Spleen (tissue), 11 donors: ENCODE results near the gene IL1RL1. TPM values are rescaled to one million over a fixed set of nuclear protein-coding genes. Genes with fewer than 3 reads are reported as not detected.

Experiments
- DNase-seq: peaks from one replicate; pipeline ENCODE4 v3.0.0-alpha.2; 2020
- H3K27ac ChIP-seq, 8 donors: fragments of 200-600 bp; sonication (generic) in 7 of 8; 1 replicate in 4 of 8; 2 replicates in 4 of 8; pipeline versions ENCODE4 v1.5.0 to v1.8.0; 2016 to 2021; ENCODE audit warnings: inconsistent platforms in 4 of 8, mild to moderate bottlenecking in 4 of 8, moderate library complexity in 1 of 8
- H3K27me3 ChIP-seq, 7 donors: fragments of 200-600 bp; sonication (generic) in 6 of 7; replicated peaks in 1 of 7; 1 replicate in 4 of 7; 2 replicates in 3 of 7; pipeline versions ENCODE4 v1.5.0 to v1.8.0; 2016 to 2021; ENCODE audit warnings: inconsistent platforms in 3 of 7, mild to moderate bottlenecking in 1 of 7
- H3K36me3 ChIP-seq, 6 donors: fragments of 200-600 bp; sonication (generic) in 5 of 6; 1 replicate in 4 of 6; 2 replicates in 2 of 6; pipeline versions ENCODE4 v1.5.0 to v1.8.0; 2016 to 2021; ENCODE audit warnings: inconsistent platforms in 2 of 6
- H3K4me1 ChIP-seq, 6 donors: fragments of 200-600 bp; sonication (generic) in 5 of 6; 1 replicate in 3 of 6; 2 replicates in 3 of 6; pipeline versions ENCODE4 v1.5.0 to v1.8.0; 2016 to 2021; ENCODE audit warnings: inconsistent platforms in 3 of 6
- H3K4me3 ChIP-seq, 8 donors: fragments of 200-600 bp; sonication (generic) in 7 of 8; 1 replicate in 4 of 8; 2 replicates in 4 of 8; pipeline versions ENCODE4 v1.5.0 to v1.8.0; 2016 to 2021; ENCODE audit warnings: inconsistent platforms in 4 of 8, mild to moderate bottlenecking in 4 of 8, moderate library complexity in 2 of 8
- H3K9me3 ChIP-seq, 8 donors: fragments of 200-600 bp; sonication (generic) in 7 of 8; 1 replicate in 4 of 8; 2 replicates in 4 of 8; pipeline versions ENCODE4 v1.5.0 to v1.8.0; 2016 to 2021; ENCODE audit warnings: inconsistent platforms in 4 of 8
- POLR2A ChIP-seq, 3 donors: fragments of 450-650 bp; IDR thresholded peaks; one replicate each; pipeline ENCODE4 v1.5.1; 2017; ENCODE audit warnings: antibody characterized with exemption in 3 of 3, mild to moderate bottlenecking in 1 of 3
- POLR2AphosphoS5 ChIP-seq, 3 donors: sonication (generic); formaldehyde crosslinking; IDR thresholded peaks; one replicate each; pipeline ENCODE4 v1.5.1; 2017; ENCODE audit warnings: antibody characterized with exemption in 3 of 3
- WGBS, 5 donors: extraction: QIAGEN DNeasy Blood & Tissue Kit in 3 of 5; methylation state at CpG; one replicate each; pipeline versions ENCODE4 v1.1.5 to v1.1.7; 2013 to 2018; 5-methylcytosine and 5-hydroxymethylcytosine counted together
- intact Hi-C: fragments of 100-400 bp; cut with DNase I; formaldehyde crosslinking; loops from one replicate; pipeline ENCODE4 v1.15.0; 2023; ENCODE audit warnings: low total_unique reads
- polyA plus RNA-seq, 3 donors: library from polyadenylated mRNA; stranded (reverse); fragments of 200-250 nt; gene quantifications; one replicate each; pipeline ENCODE4 v1.2.1, GENCODE V29; 2013
- total RNA-seq, 7 donors: library from RNA; depleted of rRNA in 3 of 7; stranded (reverse); fragments of >200 nt in 3 of 7; fragmentation: NEBNext Ultra II Directional in 4 of 7; extraction: Animal tissue kit (Norgen Biotek cat#: 25700) in 4 of 7; gene quantifications; one replicate each; pipeline versions ENCODE4 v1.1.0 to v1.2.1, GENCODE V29; 2016 to 2021
- TF ChIP-seq, protein P1 (sequence below), 11 experiments: fragments of 200-600 bp in 7 of 11; fragments of 450-650 bp in 4 of 11; sonication (generic) in 4 of 11; IDR thresholded peaks in 8 of 11; conservative IDR thresholded peaks in 3 of 11; 1 replicate in 7 of 11; 2 replicates in 4 of 11; pipeline versions ENCODE4 v1.4.0 to v1.8.0; 2016 to 2021; ENCODE audit warnings: antibody characterized with exemption in 11 of 11, inconsistent platforms in 4 of 11, mild to moderate bottlenecking in 1 of 11
- donor health status: healthy with polysubstance abuse.
- donor health status: DM: no; HTN: no; CAD: no; lungs with moderate emphysema.
- donor health status: DM: no; HTN: no; CAD: no.
- donor health status: Bipolar disorder and iron deficiency.
- donor health status: healthy.
- donor health status: DM: no; HTN: no; CAD: no.
- donor health status: DM: yes; HTN: yes; CAD: no.

IL1RL1 gene
- total and polyA plus RNA-seq, 10 donors, result 0.11 to 19.6 (median 1.6) TPM

DNA sequence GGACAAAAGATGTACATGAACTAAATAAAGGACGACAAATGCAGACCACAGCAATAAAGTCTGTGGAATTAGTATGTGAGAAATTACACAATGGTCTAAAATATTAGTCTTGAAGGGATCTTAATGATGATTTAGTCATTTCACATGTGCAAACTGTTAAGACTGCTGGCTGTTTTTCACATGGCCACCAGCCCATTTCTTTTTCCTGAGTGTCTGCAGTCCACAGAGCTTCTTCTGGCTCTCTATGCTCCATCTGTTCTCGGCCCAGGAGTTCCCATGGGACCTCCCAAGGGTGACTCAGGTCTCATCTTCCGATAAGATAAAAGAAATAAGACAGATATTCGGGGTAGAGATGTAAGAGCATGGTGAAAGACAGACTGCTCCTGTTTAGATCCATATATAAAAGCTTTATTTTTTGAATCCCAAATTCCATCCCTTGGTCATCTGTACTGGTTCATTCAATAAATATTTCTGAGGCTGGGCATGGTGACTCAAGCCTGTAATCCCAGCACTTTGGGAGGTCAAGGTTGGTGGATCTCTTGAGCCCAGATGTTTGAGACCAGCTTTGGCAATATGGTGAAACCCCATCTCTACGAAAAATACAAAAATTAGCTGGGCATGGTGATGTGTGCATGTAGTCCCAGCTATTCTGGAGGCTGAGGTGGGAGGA is 20.1 kb downstream of the IL1RL1 start:
- Histone ChIP-seq H3K9me3 (peaks cover 0 to 16% (median 0%) of the 10 kb centered on the region in 8 donors), H3K27ac (no peak overlapping the region), H3K36me3 (no peaks in the 10 kb centered on the region), H3K4me1 (peaks cover 0 to 2% (median 0%) of the 10 kb centered on the region in 6 donors), H3K27me3 (peaks cover 0 to 7% (median 0%) of the 10 kb centered on the region in 7 donors), H3K4me3 (no peak overlapping the region)
- no peak for TF ChIP-seq POLR2A (IDR thresholded peaks at IDR 0.05)
- TF ChIP-seq, protein P1, sequence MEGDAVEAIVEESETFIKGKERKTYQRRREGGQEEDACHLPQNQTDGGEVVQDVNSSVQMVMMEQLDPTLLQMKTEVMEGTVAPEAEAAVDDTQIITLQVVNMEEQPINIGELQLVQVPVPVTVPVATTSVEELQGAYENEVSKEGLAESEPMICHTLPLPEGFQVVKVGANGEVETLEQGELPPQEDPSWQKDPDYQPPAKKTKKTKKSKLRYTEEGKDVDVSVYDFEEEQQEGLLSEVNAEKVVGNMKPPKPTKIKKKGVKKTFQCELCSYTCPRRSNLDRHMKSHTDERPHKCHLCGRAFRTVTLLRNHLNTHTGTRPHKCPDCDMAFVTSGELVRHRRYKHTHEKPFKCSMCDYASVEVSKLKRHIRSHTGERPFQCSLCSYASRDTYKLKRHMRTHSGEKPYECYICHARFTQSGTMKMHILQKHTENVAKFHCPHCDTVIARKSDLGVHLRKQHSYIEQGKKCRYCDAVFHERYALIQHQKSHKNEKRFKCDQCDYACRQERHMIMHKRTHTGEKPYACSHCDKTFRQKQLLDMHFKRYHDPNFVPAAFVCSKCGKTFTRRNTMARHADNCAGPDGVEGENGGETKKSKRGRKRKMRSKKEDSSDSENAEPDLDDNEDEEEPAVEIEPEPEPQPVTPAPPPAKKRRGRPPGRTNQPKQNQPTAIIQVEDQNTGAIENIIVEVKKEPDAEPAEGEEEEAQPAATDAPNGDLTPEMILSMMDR (IDR thresholded peaks at IDR 0.05 in 8 of 11, conservative IDR thresholded peaks at IDR 0.05 in 3 of 11), result no peak
- TF ChIP-seq POLR2AphosphoS5 (IDR thresholded peaks at IDR 0.05), result no peak
- intact Hi-C loops, result no loop called here
- no peak for DNase-seq
- 68 to 85% (median 79%) methylated on average over 5 of the region's 5 CpGs for WGBS, 5 donors

DNA sequence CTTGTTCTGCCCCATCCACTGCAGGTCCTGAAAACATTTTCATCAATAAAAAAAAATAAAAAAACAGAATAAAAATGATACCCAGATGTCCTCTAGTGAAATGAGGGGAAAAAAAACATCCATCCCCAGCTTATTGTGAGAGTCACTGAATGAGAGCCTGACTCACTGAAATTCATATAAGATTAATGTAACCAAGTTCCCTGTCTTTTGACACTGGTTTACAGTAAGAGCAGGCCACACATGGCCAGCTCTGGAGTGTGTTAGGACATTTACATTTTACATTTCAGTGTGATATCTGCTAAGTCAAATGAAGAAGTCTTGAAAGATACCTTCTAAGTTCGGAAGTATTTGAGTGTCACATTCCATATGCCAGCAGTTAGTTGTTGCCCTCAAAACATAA is 23.1 kb downstream of the IL1RL1 start:
- H3K4me3 ChIP-seq, result no peak overlapping the region
- TF ChIP-seq, protein P1 (IDR thresholded peaks at IDR 0.05 in 8 of 11, conservative IDR thresholded peaks at IDR 0.05 in 3 of 11), result no peak
- TF ChIP-seq POLR2A (IDR thresholded peaks at IDR 0.05) (no peak), POLR2AphosphoS5 (IDR thresholded peaks at IDR 0.05) (no peak)
- H3K4me1 ChIP-seq, result peaks cover 0 to 14% (median 2%) of the 10 kb centered on the region in 6 donors
- peaks cover 0 to 7% (median 0%) of the 10 kb centered on the region in 7 donors for H3K27me3 ChIP-seq
- DNase-seq, result no peak
- 88 to 98% (median 94%) methylated on average over 1 of the region's 1 CpG for WGBS, 5 donors
- H3K27ac ChIP-seq, result no peak overlapping the region
- intact Hi-C loops, result no loop called here
- no peaks in the 10 kb centered on the region for H3K36me3 ChIP-seq
- H3K9me3 ChIP-seq, result peaks cover 0 to 10% (median 0%) of the 10 kb centered on the region in 8 donors

DNA sequence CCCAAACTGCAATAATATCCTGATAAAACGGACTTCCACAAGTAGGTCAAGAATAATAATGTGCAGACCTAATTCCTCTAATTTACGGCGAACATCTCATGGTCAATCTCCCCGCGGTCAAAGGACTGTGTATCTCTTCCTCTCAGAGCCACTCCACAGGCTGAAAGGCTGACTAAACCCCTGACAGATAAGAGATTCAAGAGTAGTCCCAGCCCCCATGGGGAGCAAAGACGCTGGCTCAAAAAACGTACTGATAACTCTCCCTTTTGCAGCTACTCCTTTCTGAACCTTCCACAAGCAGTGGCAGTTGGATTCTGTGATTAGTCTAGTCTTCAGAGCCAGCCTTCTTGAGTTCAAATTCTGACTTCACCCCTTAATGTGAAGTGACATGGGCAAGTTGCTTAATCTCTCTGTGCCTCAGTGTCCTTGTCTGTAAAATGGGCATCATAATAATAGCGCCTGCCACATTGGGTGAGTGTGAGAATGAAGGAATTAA is 24.6 kb downstream of the IL1RL1 start:
- no peaks in the 10 kb centered on the region for H3K36me3 ChIP-seq
- H3K9me3 ChIP-seq, result peaks cover 0 to 2% (median 0%) of the 10 kb centered on the region in 8 donors
- H3K27ac ChIP-seq, result no peak overlapping the region
- intact Hi-C loops, result no loop called here
- 35 to 56% (median 44%) methylated on average over 8 of the region's 8 CpGs for WGBS, 5 donors
- TF ChIP-seq POLR2A (IDR thresholded peaks at IDR 0.05) (no peak), POLR2AphosphoS5 (IDR thresholded peaks at IDR 0.05) (no peak)
- TF ChIP-seq, protein P1 (IDR thresholded peaks at IDR 0.05 in 8 of 11, conservative IDR thresholded peaks at IDR 0.05 in 3 of 11), result no peak
- DNase-seq, result no peak
- H3K4me3 ChIP-seq, result no peak overlapping the region
- peaks cover 0 to 7% (median 0%) of the 10 kb centered on the region in 7 donors for H3K27me3 ChIP-seq
- H3K4me1 ChIP-seq, result peaks cover 0 to 14% (median 2%) of the 10 kb centered on the region in 6 donors

DNA sequence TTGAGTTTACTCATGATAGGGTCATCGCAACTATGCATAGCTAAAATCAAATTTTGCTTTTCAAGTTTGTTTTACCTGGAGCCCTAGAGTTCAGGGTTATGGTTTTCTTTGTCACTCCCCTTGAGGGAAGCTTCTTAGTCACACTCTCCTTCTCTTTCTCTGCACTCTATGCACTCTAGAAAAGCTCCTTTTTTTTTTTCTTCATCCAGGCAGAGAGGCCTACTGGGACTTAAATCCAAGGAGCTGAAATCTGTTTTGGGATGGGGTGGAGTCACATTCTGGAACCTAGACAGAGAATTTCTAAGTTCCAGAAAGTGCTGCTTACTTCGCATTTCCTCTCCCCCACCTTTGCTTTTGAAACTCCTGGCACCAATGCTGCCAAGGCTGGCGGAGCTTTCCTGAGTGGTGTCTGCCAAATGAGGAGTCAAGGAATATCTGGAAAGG is 25.2 kb downstream of the IL1RL1 start:
- DNase-seq, result no peak
- intact Hi-C loops, result no loop called here
- Histone ChIP-seq H3K9me3 (no peaks in the 10 kb centered on the region), H3K4me1 (peaks cover 0 to 14% (median 2%) of the 10 kb centered on the region in 6 donors), H3K27me3 (peaks cover 0 to 4% (median 0%) of the 10 kb centered on the region in 7 donors), H3K27ac (no peak overlapping the region), H3K36me3 (no peaks in the 10 kb centered on the region), H3K4me3 (no peak overlapping the region)
- WGBS, 5 donors, result 74 to 86% (median 78%) methylated on average over 3 of the region's 3 CpGs
- TF ChIP-seq POLR2AphosphoS5 (IDR thresholded peaks at IDR 0.05) (no peak), POLR2A (IDR thresholded peaks at IDR 0.05) (no peak)
- TF ChIP-seq, protein P1 (IDR thresholded peaks at IDR 0.05 in 8 of 11, conservative IDR thresholded peaks at IDR 0.05 in 3 of 11), result no peak
